ENCODE results near the gene SPON1.

The SPON1 gene

GRCh38 chr11:14304601-14305000 is 342.1 kb downstream of the SPON1 start:
- H3K4me3 ChIP-seq (ENCODE audit: low read depth, low read length), result no peak overlapping the region
- no peak for TF ChIP-seq CTCF (conservative IDR thresholded peaks at IDR 0.05; ENCODE audit: low read depth, low read length)
- DNase-seq (ENCODE audit: low read depth), result no peak

GRCh38 chr11:14305649-14306048 is 343.1 kb downstream of the SPON1 start:
- DNase-seq (ENCODE audit: low read depth), result no peak
- H3K4me3 ChIP-seq (ENCODE audit: low read depth, low read length), result no peak overlapping the region
- no peak for TF ChIP-seq CTCF (conservative IDR thresholded peaks at IDR 0.05; ENCODE audit: low read depth, low read length)

- no peak overlapping the region for H3K4me3 ChIP-seq (ENCODE audit: low read depth, low read length)
- TF ChIP-seq CTCF (conservative IDR thresholded peaks at IDR 0.05; ENCODE audit: low read depth, low read length), result peak; percentile 49
- DNase-seq (ENCODE audit: low read depth), result no peak
Measured at GRCh38 chr11:14306481-14306880, 344.0 kb downstream of the SPON1 start.

- DNase-seq (ENCODE audit: low read depth), result peak; percentile 83
- peak; percentile 72 for TF ChIP-seq CTCF (conservative IDR thresholded peaks at IDR 0.05; ENCODE audit: low read depth, low read length)
- H3K4me3 ChIP-seq (ENCODE audit: low read depth, low read length), result no peak overlapping the region
Measured at GRCh38 chr11:14308114-14308896, 345.8 kb downstream of the SPON1 start.

- no peak for TF ChIP-seq CTCF (conservative IDR thresholded peaks at IDR 0.05; ENCODE audit: low read depth, low read length)
- no peak for DNase-seq (ENCODE audit: low read depth)
- no peak overlapping the region for H3K4me3 ChIP-seq (ENCODE audit: low read depth, low read length)
Measured at GRCh38 chr11:14308897-14309387, 346.4 kb downstream of the SPON1 start.

- DNase-seq (ENCODE audit: low read depth), result no peak
- no peak for TF ChIP-seq CTCF (conservative IDR thresholded peaks at IDR 0.05; ENCODE audit: low read depth, low read length)
- no peak overlapping the region for H3K4me3 ChIP-seq (ENCODE audit: low read depth, low read length)
Measured at GRCh38 chr11:14309425-14310192, 347.1 kb downstream of the SPON1 start.

All from choroid plexus epithelial cell (primary cell).